ENCODE data around the gene FCN1.

FCN1 gene

DNA sequence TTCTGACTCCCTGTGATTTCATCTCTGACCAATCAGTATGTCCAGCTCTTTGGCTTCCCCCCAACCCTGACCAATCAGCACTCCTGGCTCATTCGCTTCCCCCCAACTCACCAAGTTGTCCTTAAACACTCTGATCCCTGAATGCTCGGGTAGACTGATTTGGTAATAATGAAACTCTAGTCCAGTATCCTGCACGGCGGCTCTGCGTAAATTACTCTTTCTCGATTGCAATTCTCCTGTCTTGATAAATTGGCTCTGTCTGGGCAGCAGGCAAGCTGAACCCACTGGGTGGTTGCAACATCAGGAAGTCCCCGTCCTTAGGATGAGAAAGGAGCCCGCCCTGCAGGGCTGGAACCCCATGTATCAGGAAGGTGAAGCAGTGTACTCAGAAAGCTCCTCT lies 26.7 kb downstream of the FCN1 start:
- DNase-seq (ENCODE audit: low spot score) = no peak

DNA sequence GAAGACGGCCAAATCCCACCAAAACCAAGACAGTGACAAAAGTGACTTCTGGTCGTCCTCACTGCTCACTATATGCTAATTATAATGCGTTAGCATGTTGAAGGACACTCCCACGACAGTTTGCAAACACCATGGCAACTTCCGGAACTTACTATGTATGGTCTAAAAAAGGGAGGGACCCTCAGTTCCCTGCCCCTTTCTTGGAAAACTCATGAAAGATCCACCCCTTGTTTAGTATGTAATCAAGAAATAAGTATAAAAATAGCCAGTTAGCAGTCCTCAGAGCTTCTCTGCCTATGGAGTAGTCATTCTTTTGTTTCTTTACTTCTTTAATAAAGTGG lies 27.6 kb downstream of the FCN1 start:
- no peak for DNase-seq (ENCODE audit: low spot score)

DNA sequence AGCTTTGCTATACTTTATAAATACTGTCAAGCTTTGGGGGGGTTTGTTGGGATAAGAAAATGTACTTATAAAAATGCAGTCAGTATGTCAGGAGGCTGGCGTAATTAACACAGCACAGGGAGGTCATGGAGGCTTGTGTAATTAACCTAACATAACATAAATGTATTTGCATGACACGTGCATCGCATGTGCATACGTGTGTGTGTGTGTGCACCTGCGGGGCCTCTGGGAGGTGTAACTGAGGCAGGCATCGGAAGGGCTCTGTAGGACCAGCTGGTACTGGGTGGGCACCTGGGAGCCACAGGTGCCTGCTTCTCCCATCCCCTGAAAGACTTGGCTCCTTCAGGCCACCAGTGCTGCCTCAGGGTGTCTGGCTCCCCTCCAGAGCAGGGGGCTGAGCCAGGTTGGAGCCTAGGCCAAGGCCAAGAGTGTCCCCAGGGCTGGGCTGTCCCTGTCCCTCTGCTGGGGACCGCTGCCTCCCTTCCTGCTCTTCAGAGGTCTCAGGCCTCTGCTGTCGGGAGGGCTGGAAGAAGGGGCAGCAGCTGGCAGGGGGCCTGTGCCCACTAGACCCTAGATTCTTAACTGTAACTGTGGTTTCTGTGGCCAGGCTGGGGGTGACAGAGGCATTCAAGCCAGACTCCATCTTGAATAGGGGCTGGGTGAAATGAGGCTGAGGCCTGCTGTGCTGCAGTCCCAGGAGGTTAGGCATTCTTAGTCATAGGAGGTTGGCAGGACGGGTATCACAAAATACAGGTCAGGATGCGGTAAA lies 28.1 kb downstream of the FCN1 start:
- DNase-seq (ENCODE audit: low spot score) = no peak

DNA sequence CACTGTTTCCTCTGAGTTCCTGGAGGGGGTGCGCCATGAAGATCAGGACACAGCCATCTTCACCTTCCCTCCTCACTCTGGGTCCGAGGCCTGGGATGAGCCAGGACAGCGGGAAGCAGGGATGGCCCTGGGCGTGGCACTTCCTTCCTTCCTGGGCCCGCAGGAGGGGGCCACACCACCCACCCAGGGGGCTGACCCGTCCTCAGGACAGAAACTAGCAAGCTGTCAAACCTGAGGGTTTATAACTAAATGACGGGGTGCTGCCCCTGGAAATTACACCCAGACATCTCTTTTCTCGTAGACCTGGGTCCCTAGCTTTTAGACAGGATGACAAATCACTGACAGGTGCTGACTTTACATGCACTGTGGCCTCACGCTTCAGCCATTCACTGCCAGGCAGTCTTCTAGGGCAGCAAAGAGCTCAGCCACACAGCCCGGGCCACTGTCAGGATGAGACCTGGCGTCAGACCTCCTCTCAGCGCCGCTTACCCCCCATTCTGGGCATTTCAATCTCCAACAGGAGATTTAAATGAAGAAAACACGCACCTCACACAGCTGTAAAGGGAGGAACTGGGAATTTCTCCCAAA lies 29.0 kb downstream of the FCN1 start:
- no peak for DNase-seq (ENCODE audit: low spot score)

DNA sequence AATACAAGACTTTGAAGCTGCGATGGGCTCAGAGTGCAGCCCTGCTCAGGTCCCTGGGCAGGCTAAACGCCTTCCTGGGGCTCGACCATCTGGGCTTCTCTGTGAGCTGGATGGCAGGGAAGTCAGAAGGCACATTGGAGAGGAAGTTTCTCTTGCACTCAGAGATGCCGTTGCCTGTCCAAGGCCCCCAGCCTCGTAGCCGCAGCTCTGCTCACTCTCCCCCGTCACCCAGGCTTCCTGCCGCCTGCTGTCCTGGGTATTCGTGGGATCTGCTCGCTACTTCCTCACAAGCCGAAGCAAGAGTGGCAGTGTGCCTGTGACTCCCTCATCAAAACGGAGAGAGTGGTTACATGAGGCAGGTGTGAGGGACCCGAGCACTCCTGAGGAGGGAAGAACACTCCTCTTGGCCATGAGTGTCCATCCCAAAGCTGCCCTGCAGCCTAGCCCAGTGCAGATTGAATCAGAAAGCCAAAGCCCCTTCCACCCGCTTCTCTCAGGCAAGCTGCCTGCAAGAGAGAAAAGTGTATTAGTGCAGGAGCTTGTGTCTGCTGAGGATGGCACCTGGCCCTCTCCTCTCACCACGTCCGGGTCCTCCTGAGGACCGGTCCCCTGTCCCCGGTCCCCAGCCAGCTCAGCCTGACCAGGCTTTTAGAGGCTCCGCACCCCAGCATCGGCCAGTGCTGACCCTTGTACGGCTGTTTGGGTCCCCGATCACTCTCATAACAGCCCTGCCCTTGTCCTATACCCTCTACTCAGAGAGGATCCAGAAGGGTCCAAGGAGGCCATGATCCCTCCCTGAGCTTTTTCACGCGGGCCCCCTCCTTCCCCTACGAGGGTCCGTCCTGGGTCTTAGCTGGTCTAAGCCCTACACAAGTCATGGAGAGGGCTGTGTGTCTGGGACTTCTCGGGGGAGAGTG lies 29.8 kb downstream of the FCN1 start:
- no peak for DNase-seq (ENCODE audit: low spot score)

DNA sequence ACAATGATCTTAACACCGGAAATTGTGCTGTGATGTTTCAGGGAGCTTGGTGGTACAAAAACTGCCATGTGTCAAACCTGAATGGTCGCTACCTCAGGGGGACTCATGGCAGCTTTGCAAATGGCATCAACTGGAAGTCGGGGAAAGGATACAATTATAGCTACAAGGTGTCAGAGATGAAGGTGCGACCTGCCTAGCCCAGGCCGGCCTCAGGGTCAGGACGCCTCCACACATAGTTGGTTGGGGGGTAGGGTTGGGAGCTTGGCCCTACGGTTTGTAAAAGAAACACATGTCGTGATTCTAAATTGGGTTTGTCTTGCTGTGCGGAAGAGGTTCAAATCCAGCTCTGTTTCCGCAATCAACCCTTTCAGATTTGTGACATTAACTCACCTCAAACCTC lies 30.5 kb downstream of the FCN1 start:
- DNase-seq (ENCODE audit: low spot score) = no peak

DNA sequence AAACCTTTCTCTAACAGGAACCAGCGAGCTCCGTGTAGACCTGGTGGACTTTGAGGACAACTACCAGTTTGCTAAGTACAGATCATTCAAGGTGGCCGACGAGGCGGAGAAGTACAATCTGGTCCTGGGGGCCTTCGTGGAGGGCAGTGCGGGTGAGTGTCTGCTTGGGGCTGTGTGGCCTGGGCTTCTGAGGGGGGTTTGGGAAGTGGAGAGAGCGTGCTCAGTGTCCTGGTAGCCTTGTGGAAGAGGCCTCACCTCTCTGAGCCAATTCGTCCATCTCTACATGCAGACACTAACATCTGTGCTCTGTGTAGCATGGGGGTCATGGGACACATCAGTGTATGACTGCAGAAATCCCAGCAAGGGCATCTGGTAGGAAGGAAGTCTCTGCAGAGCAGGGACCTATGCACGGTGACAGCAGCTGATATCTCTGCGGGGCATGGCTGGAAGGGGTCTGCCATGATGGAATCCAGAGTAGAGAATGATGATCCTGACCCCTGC lies 31.2 kb downstream of the FCN1 start:
- DNase-seq (ENCODE audit: low spot score) = no peak

DNA sequence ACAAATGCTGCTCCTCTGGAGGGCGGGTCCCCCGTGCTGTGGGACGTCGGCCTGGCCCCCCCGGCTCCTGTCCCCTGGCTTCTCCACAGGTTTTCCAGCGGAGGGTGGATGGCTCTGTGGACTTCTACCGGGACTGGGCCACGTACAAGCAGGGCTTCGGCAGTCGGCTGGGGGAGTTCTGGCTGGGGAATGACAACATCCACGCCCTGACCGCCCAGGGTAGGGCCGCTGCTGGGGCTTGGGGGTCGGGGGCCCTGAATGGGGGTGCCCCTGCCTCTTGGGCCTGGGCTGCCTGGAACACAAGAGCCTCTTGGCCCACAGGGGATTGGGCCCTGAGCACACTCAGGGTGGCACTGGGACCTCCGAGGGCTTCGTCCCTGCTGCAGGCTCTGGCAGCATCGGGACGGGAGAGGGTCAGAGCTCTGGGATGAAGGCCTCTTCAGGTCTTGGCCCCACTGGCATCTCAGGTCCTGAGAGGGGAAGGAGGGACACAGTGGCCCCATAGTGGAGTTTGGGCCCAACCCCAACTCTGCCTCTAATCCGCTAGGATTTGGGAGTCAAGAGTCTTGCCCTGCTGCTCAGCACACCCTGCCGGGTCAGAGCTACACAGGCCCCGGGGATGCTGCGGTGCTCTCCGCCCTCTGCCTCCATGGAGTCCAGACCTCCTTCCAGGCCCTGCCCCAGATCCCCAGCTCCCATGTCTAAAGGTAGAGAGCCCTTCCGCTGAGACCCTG lies 31.9 kb downstream of the FCN1 start:
- DNase-seq (ENCODE audit: low spot score) = no peak

DNA sequence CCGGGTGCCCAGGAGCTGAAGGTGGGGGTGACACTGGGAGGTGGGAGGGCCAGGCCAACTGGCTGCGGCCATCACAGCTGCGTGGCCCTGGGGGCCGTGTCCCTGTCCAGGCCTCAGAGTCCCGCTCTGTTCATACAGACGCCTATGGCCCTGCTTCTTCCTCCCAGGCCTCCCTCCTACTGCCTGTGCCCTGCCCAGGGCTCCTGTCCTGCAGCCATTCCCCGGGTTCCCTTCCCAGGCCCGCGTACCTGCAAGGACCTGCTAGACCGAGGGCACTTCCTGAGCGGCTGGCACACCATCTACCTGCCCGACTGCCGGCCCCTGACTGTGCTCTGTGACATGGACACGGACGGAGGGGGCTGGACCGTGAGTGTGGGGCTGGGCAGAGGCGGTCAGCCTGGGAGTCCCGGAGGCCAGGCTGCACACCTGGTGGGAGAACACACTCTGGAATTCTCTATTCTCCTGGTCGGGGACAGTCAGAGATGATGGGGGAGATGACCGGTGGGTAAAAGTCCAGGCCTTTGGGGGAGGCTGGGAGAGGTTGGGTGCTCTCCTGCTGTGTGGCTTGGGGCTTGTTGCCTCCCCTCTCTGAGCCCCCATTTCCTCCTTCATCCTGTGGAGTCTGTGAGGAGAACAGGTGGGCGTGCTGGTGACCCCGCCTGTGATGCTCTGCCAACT lies 32.6 kb downstream of the FCN1 start:
- DNase-seq (ENCODE audit: low spot score) = no peak

DNA sequence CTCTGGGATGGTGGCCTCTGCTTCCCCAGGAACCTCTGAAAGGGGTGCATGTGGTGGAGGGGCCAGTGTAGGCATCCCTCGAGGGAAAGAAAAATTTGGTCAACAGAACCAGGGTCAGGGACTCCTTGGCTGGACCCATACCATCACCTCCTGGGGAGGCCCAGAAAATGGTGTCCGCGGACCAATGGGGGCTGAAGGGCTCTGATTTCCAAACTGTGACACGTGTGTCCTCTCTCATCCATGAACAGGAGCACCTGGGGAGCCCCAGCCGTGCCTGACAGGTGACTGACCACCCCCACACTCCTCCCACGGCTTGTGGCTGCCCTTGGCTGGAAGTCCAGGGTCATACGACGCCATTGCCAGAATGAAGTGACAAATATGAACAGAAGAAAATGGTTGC lies 33.2 kb downstream of the FCN1 start:
- DNase-seq (ENCODE audit: low spot score) = no peak

DNA sequence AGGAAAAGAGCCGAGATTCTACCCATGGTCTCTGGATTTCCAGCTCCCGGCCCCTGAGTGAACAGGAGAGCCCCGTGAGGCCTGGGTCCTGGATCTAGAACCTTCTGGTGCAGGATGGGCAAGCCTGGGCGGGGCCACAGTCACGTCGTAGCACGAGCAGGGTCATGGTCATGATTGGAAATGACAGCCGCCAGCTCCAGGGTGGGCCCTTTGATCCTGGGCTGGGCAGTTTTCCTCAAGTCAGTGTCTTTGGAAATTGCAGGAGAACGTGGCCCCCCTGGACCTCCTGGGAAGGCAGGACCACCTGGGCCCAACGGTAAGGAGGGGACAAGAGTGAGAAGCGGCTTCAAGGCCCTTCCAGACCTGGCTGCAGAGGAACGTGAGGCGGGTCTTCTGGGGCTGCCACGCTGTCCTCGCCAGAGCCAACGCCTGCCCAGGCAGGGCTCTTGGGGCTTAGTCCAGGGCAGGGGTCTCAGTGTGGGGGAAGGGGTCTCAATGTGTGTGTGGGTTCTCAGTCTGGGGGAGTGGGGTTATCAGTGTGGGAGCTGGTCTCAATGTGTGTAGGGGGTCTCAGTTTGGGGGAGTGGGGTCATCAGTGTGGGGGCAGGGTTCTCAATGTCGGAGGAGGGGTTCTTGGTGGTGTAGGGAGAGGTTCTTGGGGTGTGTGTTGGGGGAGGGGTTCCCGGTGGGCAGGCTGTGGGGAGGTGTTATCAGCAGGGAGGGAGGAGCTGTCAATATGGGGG lies 34.5 kb downstream of the FCN1 start:
- DNase-seq (ENCODE audit: low spot score) = no peak

DNA sequence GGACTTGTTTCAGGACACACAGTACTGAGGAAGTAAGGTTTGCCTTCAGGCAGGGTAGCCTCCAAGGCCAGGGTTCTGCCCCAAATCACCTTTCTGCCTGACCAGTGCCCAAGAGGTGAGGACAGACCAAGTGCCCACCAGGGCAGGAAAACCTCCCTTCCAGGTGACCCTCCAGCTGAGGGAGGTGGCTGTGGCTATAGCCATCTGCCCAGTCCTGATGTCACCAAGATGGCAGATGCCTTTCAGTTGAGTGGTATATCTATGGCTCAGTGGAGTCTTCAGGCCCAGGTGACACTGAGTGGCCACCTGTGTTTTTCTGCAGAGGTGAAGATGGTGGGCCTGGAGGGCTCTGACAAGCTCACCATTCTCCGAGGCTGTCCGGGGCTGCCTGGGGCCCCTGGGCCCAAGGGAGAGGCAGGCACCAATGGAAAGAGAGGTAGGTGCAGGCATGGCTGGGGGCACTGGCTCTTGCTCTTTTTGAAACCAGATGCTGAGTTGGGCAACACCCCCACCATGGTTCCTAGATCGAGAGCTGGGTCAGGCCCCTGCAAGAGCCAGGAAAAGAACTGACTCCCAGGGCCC lies 35.4 kb downstream of the FCN1 start:
- no peak for DNase-seq (ENCODE audit: low spot score)

DNA sequence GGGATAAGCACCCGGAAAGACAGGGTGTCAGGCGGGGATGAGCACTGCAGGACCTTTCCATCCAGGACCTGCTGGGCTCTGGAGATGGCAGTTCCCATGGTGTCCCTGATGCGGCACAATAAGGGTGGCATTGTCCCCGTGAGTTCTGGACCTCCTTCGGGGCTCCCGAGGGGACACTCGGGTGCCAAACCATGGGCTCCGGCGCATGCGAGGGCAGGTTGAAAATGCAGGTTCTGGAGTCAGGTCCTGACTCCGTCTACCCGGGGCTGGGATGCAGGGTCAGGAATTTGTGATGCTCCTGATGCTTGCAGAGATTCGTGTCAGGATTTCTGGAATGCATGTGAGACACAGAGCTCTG lies 36.4 kb downstream of the FCN1 start:
- DNase-seq (ENCODE audit: low spot score) = no peak

DNA sequence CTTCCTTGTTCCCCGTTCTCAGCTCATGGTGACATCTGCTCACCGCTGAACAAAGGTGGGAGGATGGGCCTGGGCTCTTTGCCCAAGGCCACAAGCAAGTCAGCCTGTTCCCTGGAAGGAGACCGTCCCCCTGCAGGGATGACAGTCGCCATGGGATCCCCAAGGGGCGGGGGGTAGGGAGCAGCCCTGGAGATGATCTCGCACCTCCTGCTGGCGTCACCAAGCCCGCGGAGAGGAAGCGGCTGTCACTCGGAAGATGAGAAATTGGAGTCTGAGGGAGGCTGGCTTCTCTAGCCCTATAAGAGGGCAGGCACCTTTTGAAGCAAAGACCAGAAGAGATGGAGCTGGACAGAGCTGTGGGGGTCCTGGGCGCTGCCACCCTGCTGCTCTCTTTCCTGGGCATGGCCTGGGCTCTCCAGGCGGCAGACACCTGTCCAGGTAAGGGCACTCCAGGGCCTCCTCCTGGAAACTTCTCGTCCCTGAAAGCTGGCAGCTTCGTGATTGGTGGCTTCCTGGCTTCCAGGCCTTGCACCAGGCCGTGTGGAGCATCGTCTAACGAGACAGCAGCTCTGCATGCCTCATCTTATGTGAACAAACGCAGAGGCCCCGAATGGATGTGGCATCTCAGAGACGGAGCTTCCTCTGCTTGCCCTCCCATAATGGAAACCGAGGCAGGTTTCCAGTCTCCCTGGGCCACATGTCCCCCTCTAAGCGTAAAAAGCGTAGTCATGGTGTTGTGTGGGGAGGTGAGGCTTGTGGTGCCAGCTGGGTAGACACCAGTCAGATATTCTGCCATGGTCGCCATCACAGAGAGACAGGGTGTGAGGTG lies 37.0 kb downstream of the FCN1 start, which contains the start of gene FCN2:
TSS of gene FCN2 (plus strand) at position 327 of the 829 bp plus-strand sequence. CDS start at position 339, 12 bp downstream.
- DNase-seq (ENCODE audit: low spot score) = no peak

DNA sequence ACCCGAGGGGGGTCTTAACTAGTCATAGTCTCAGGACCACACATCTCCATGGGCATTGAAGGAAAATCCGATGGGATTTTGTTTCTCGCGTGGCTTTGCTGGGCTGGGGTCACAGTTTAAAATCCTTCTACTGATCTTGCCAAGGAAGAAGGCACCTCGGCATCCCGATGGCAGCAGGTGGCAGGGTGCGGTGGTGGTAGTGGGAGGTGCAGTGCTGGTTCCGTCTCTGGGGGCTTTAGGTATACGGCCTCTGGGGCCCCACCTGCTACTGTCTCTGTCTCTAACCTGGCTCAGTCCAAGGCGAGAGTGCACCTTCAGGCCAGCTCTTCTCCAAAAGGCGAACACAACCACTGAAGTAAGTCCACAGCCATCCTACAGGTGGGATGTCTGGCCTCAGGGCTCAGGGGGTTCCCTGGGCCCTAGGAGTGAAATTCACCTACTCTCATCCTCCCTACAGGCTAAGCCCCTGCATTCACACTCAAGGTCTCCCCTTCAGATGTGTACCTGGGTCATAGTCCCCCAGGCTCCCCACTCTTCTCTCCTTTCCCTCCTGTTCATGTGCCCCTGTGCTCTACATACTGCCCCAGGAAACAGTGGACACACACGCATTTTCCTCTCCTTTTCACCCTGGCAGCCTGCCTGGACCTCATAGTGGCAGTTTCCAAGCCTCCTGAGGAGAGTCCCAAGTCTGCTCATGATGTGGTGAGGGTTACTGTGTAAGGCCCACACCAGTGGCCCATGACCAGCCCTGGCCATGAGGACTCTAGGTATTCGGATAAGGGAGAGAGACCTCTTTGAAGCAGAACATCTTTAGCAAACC lies 37.8 kb downstream of the FCN1 start:
- DNase-seq (ENCODE audit: low spot score) = no peak

DNA sequence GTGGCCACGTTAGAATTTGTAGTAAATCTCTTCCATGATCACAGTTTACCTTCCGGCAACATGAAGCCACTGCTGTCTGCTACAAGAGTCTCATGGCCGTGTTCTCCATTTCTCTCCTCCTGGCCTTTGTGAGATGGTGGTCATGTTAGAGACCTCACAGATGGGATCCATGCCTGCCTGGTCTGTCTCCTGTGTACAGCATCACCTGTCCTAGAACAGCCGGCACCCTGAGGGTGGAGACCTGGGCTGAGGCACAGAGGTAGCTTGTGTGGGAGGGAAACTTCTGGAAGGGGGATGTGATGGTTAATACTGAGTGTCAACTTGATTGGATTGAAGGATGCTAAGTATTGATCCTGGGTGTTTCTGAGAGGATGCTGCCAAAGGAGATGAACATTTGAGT lies 40.2 kb downstream of the FCN1 start:
- no peak for DNase-seq (ENCODE audit: low spot score)

DNA sequence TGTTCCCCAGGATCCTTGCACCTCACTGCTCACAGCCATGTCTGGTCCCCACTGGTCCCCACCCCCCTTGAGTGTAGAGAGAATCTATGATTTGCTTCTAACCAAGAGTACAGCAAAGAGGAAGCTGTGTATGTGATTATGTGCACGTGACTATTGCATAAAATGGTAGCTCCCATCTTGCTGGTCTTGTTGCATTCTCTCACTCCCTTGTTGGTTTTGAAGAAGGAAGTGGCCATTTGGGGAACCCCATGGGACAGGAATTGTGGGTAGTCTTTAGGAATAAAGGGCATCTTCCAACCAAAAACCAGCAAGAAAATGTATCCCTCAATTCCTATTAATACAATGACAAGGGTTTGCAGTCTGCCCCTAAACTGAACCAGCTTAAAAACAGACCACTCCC lies 42.3 kb downstream of the FCN1 start:
- no peak for DNase-seq (ENCODE audit: low spot score)

DNA sequence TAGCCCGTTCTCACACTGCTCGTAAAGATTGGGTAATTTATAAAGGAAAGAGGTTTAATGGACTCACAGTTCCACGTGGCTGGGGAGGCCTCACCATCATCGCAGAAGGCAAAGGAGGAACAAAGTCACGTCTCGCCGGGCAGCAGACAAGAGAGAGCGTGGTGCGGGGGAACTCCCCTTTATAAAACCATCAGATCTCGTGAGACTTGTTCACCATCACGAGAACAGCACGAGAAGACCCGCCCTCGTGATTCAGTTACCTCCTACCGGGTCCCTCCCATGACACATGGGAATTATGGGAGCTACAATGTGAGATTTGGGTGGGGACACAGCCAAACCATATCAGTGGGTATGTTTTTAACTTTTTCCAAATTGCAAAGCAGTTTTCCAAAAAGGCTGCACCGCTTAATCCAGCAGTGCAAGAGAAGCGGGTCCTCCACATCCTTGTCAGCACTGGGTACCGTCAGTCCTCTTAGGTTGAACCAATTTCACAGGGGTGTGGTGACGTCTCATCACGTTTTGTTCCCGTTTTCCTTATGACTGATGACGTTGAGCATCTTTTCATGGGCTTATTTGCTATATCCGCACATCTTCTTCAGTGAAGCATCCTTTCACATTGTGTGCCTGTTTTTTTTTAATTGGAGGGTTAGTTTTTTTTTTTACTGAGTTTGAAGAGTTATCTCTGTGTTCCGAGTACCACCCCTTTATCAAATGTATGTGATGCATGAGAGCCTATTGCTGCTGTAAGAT lies 45.1 kb downstream of the FCN1 start:
- DNase-seq (ENCODE audit: low spot score) = no peak
